IMR-90 (cell line): ENCODE data around the gene KIAA0232. TPM values are rescaled to one million over a fixed set of nuclear protein-coding genes. Genes with fewer than 3 reads are reported as not detected.

Source experiments
- ATAC-seq: fragments of 200-7000 bp; cut with Tn5 transposase; 2 replicates; pipeline ENCODE4 v1.9.1; 2020; ENCODE audit warnings: low read depth, mild to moderate bottlenecking, moderate library complexity
- BruUV-seq: library from RNA; stranded (reverse); fragments of 400-500 nt; replicated peaks from 2 replicates; lab custom pipeline; 2021; lab: Mats Ljungman, UMichigan
- CTCF ChIA-PET: fragments of 300-600 bp; formaldehyde crosslinking; extraction: SDS; loops from one replicate; lab custom pipeline; 2021; ENCODE audit warnings: antibody characterized with exemption; lab: Yijun Ruan, JAX
- POLR2A ChIA-PET: fragments of 300-600 bp; sonication (Branson Sonifier 250); formaldehyde crosslinking; loops from one replicate; lab custom pipeline; 2022; ENCODE audit warnings: antibody characterized with exemption; ENCODE audit not compliant: unreplicated experiment; lab: Charles Lee
- DNase-seq: peaks from one replicate; pipeline ENCODE4 v3.0.0; 2013
- H2AFZ ChIP-seq: replicated peaks from 2 replicates; pipeline ENCODE3; 2013; ENCODE audit warnings: low read length, mild to moderate bottlenecking; ENCODE audit not compliant: poor library complexity
- H2AK5ac ChIP-seq: 2 replicates; pipeline ENCODE4 v1.6.1; 2013; ENCODE audit warnings: low read depth, low read length, inconsistent platforms
- H2AK9ac ChIP-seq: replicated peaks from 2 replicates; pipeline ENCODE3; 2013; ENCODE audit warnings: mild to moderate bottlenecking, low read depth, low read length, moderate library complexity; ENCODE audit not compliant: poor library complexity
- H2BK120ac ChIP-seq: 2 replicates; pipeline ENCODE4 v1.6.1; 2013; ENCODE audit warnings: low read depth, low read length, inconsistent platforms
- H2BK15ac ChIP-seq: 3 replicates; pipeline ENCODE4 v1.6.1; 2013; ENCODE audit warnings: low read depth, low read length, inconsistent platforms
- H2BK20ac ChIP-seq: 2 replicates; pipeline ENCODE4 v1.6.1; 2013; ENCODE audit warnings: low read depth, mild to moderate bottlenecking, inconsistent platforms, low read length, moderate library complexity
- H2BK5ac ChIP-seq: 2 replicates; pipeline ENCODE4 v1.6.1; 2013; ENCODE audit warnings: mild to moderate bottlenecking, low read depth, low read length, inconsistent platforms; ENCODE audit not compliant: poor library complexity, severe bottlenecking
- H3K14ac ChIP-seq: replicated peaks from 2 replicates; pipeline ENCODE4 v1.6.1; 2013; ENCODE audit warnings: low read depth, low read length, inconsistent platforms
- H3K18ac ChIP-seq: 2 replicates; pipeline ENCODE4 v1.6.1; 2013; ENCODE audit warnings: low read depth, low read length, control low read depth
- H3K23ac ChIP-seq: 2 replicates; pipeline ENCODE4 v1.6.1; 2013; ENCODE audit warnings: low read depth, low read length, inconsistent platforms
- H3K27ac ChIP-seq: 2 replicates; pipeline ENCODE4 v1.5.1; 2013; ENCODE audit warnings: mild to moderate bottlenecking, control low read depth, low read length; ENCODE audit not compliant: insufficient read depth
- H3K27me3 ChIP-seq: 2 replicates; pipeline ENCODE4 v1.6.1; 2013; ENCODE audit warnings: low read length; ENCODE audit not compliant: control insufficient read depth, insufficient read depth
- H3K36me3 ChIP-seq: 2 replicates; pipeline ENCODE4 v1.6.1; 2013; ENCODE audit warnings: low read length, mixed read lengths; ENCODE audit not compliant: control insufficient read depth, insufficient read depth
- H3K4ac ChIP-seq: 2 replicates; pipeline ENCODE4 v1.6.1; 2013; ENCODE audit warnings: low read depth, low read length, inconsistent platforms
- H3K4me1 ChIP-seq: 2 replicates; pipeline ENCODE4 v1.6.1; 2013; ENCODE audit warnings: low read length, mixed read lengths; ENCODE audit not compliant: control insufficient read depth, insufficient read depth
- H3K4me2 ChIP-seq: 2 replicates; pipeline ENCODE4 v1.6.1; 2013; ENCODE audit warnings: low read depth, mild to moderate bottlenecking, control low read depth, low read length, moderate library complexity
- H3K4me3 ChIP-seq: 2 replicates; pipeline ENCODE4 v1.5.1; 2013; ENCODE audit warnings: low read depth, mild to moderate bottlenecking, control low read depth, low read length, moderate library complexity; ENCODE audit not compliant: insufficient read depth
- H3K56ac ChIP-seq: 2 replicates; pipeline ENCODE4 v1.6.1; 2013; ENCODE audit warnings: low read length, inconsistent platforms; ENCODE audit not compliant: insufficient read depth; ENCODE audit errors: extremely low read depth
- H3K79me1 ChIP-seq, 2 experiments: 2 replicates each; pipeline ENCODE4 v1.6.1; 2013; ENCODE audit warnings: low read length in 2 of 2, inconsistent platforms in 1 of 2, low read depth in 1 of 2
- H3K9ac ChIP-seq: 2 replicates; pipeline ENCODE4 v1.6.1; 2013; ENCODE audit warnings: low read depth, low read length, control low read depth
- H3K9me1 ChIP-seq: 2 replicates; pipeline ENCODE4 v1.6.1; 2013; ENCODE audit warnings: low read length, inconsistent platforms; ENCODE audit not compliant: insufficient read depth
- H3K9me3 ChIP-seq: 2 replicates; pipeline ENCODE4 v1.6.1; 2013; ENCODE audit warnings: low read length; ENCODE audit not compliant: control insufficient read depth, insufficient read depth
- H4K20me1 ChIP-seq: 2 replicates; pipeline ENCODE4 v1.6.1; 2013; ENCODE audit warnings: low read length, inconsistent platforms; ENCODE audit not compliant: insufficient read depth
- H4K5ac ChIP-seq: 2 replicates; pipeline ENCODE4 v1.6.1; 2013; ENCODE audit warnings: mild to moderate bottlenecking, low read depth, low read length, control low read depth
- H4K8ac ChIP-seq, 2 experiments: 2 replicates each; pipeline ENCODE4 v1.6.1; 2013; ENCODE audit warnings: low read depth in 2 of 2, low read length in 2 of 2, control low read depth in 1 of 2, inconsistent platforms in 1 of 2
- H4K91ac ChIP-seq: 2 replicates; pipeline ENCODE4 v1.6.1; 2013; ENCODE audit warnings: low read depth, low read length, inconsistent platforms; ENCODE audit not compliant: insufficient read depth
- MAZ ChIP-seq: IDR thresholded peaks from 2 replicates; pipeline ENCODE4 v1.6.1; 2012; ENCODE audit warnings: low read depth, mild to moderate bottlenecking, low read length, improper control_type of control experiment, moderate library complexity, borderline replicate concordance
- SMC3 ChIP-seq: fragments of 150-350 bp; IDR thresholded peaks from 2 replicates; pipeline ENCODE4 v1.6.1; 2016; ENCODE audit warnings: low read depth, mild to moderate bottlenecking, antibody characterized with exemption, low read length, moderate library complexity
- WGBS, 2 experiments: methylation state at CpG; one replicate each; pipeline versions ENCODE4 v1.1.5 to v1.1.7; 2013; ENCODE audit warnings: missing lambda C conversion rate in 2 of 2; ENCODE audit not compliant: insufficient read length in 1 of 2; ENCODE audit errors: extremely low coverage in 2 of 2; 5-methylcytosine and 5-hydroxymethylcytosine counted together
- dilution Hi-C: fragments of 300-500 bp; cut with HindIII; formaldehyde crosslinking; loops from one replicate; pipeline ENCODE4 v1.14.3; 2018; ENCODE audit warnings: low sequenced_read_pairs; ENCODE audit not compliant: unreplicated experiment
- in situ Hi-C: fragments of 300-500 bp; cut with MboI; formaldehyde crosslinking; loops from 3 replicates; pipeline ENCODE4 v1.14.3; 2019; ENCODE audit warnings: low sequenced_read_pairs, inconsistent platforms, mixed read lengths
- intact Hi-C: fragments of 100-400 bp; cut with micrococcal nuclease; formaldehyde crosslinking; loops from 2 replicates; pipeline ENCODE4 v1.10.0; 2022
- polyA plus RNA-seq, 3 experiments: library from polyadenylated mRNA; depleted of rRNA; stranded (reverse); fragments of >200 nt; gene quantifications; 2 replicates each; pipeline ENCODE4 v1.2.3, GENCODE V29; 2012; ENCODE audit warnings: low replicate concordance in 1 of 3
- total RNA-seq: library from RNA; depleted of rRNA; stranded (reverse); fragments of >200 nt; gene quantifications from 2 replicates; pipeline ENCODE4 v1.2.3, GENCODE V29; 2012

Gene KIAA0232
- total and polyA plus RNA-seq, 2 of the 4 experiments (the other 2 are of a cell fraction), result 6.8 to 19.5 TPM

DNA sequence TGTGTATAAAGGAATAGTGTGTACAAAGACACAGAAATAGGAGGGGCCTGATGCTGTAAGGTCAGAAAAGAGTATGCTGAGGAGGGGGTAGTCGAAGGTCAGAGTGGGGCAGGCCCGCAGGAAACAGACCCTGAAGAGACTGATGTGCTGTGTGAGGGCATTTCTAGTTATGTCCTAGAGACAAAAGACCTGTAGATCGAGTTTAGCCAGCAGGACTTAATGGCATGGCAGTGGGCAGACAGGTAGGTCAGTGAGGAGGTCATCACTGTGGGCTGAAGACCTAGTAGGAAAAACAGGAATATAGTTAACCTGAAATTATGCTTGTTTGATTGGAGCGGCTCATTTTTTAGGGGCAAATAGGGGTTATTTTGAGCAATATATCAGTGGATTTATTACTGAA is 57.1 kb downstream of the KIAA0232 start:
- no TSS peak for BruUV-seq
- dilution Hi-C loops, result no loop called here
- H3K56ac ChIP-seq, result no peak overlapping the region
- H4K5ac ChIP-seq, result no peak overlapping the region
- H3K27me3 ChIP-seq, result no peaks in the 10 kb centered on the region
- ATAC-seq (no peak), DNase-seq (no peak)
- peaks cover 7% of the 10 kb centered on the region; the same call in 1 of the 2 replicates for H3K4me1 ChIP-seq
- no peak overlapping the region for H3K9ac ChIP-seq
- no peak overlapping the region for H3K27ac ChIP-seq
- H2AK9ac ChIP-seq, result no peak overlapping the region
- CTCF ChIA-PET, result no interaction called here
- H3K4me2 ChIP-seq, result no peak overlapping the region
- no peak overlapping the region for H2BK20ac ChIP-seq
- TF ChIP-seq SMC3, result no peak
- TF ChIP-seq MAZ, result no peak
- no peak overlapping the region for H2AFZ ChIP-seq
- peaks cover 29% of the 10 kb centered on the region for H4K20me1 ChIP-seq
- H2BK15ac ChIP-seq, result no peak overlapping the region
- H2BK5ac ChIP-seq, result no peak overlapping the region
- H3K18ac ChIP-seq, result no peak overlapping the region
- no peak overlapping the region for H3K23ac ChIP-seq
- H2BK120ac ChIP-seq, result no peak overlapping the region
- no peaks in the 10 kb centered on the region for H3K9me3 ChIP-seq
- no peak overlapping the region for H3K4me3 ChIP-seq
- WGBS, 2 experiments, result 54% methylated on average over 3 of the region's 4 CpGs; no CpG with 5 or more reads in 1 of the 2 experiments
- H3K14ac ChIP-seq, result no peak overlapping the region
- H3K36me3 ChIP-seq, result peaks cover 4% of the 10 kb centered on the region
- no peak overlapping the region for H3K4ac ChIP-seq
- POLR2A ChIA-PET, result no interaction called here
- H4K91ac ChIP-seq, result no peak overlapping the region
- intact Hi-C loops, result no loop called here
- H4K8ac ChIP-seq, result no peak overlapping the region
- peak overlapping the region; percentile 2; the same call in 1 of the 2 replicates for H2AK5ac ChIP-seq
- in situ Hi-C loops, result no loop called here
- H3K9me1 ChIP-seq, result peaks cover 13% of the 10 kb centered on the region
- peaks cover 20 to 37% of the 10 kb centered on the region in 2 experiments for H3K79me1 ChIP-seq
